Posterior cingulate gyrus (tissue), 11 donors: Measurements from ENCODE around the gene NFE2L3.

Source experiments
- DNase-seq, 10 donors: peaks; one replicate each; pipeline versions ENCODE4 v3.0.0 to v3.0.0-alpha.2; 2020 to 2021; ENCODE audit warnings: mixed read lengths in 3 of 10
- intact Hi-C: fragments of 100-400 bp; cut with DNase I; formaldehyde crosslinking; loops from one replicate; pipeline ENCODE4 v1.15.1; 2023

The NFE2L3 gene

GRCh38 chr7:26195867-26196657 lies 44.1 kb downstream of the NFE2L3 start:
- no peak for DNase-seq
- intact Hi-C loops, result loop anchor here (5.0 kb wide), 1 partner anchor 44 kb away; the partner anchor contains the start of gene NFE2L3

DNA sequence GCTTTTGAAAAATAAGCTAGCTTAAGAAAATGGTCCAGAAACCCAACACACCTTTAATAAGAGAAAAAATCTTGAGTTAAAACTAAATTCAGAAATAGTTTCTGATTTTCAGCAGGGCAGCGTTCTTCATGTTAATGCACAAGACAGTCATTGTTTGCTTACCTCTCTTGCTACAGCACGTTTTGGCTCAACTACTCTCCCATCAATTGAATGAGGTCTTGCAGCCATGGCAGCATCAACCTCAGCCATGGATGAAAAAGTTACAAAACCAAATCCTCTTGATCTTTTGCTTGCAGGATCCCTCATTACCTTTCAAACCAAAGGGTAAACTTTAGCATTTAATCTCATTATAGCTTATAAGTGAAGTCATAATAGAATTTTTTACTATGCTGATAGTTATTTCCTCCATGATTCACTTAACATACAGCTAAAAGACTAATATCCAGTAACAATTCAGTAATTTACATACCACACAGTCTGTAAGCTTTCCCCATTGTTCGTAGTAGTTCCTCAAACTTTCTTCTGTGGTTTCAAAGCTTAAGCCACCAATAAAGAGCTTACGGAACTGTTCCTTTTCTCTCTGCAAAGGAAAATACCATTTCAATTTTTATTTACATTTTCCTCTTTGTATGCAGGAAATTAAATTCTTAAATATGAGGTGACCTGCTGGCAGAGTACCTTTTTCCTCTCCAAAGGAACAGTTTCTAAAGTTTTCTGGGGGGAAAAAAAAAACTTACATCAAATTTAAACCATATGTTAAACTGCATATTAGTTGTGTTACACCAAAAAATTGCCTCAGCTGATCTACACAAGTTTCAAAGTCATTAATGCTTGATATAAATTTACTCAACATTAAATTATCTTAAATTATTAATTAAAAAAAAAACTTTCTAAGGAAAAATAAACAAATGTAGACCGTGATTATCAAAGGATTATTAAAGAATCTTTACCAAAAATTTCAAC lies 45.4 kb downstream of the NFE2L3 start:
- intact Hi-C loops, result loop anchor here (2.0 to 5.0 kb wide), 2 partner anchors 45 to 107 kb away; partner anchors contain the start of gene NFE2L3
- no peak for DNase-seq

DNA sequence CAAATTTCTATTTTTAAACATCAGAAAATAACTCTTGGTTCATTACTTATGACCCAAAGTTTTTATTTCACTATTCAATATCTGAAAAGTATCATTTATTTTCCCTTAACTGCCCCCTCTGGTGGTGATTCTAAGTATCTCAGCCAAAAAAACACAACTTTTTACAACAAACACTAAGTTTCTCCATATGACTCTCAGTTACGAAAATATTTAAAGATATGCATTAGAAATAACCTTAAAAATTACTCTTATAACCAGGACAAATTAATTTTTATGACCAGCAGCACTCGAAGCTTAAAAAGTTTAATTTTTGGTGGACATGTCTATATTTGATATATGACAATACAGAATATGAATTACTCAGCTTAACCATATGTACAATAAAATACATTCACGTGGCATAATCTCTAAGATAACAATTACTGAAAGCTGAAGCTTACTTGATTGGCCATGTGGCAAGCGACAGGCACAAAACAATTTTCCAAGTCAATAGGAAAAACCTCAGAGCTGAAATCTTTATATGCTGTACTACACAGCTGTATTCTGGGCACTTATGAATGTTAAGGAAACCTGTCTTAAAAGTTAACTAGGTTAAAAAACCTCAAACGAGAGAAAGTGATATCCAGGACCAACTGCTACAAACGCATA lies 46.3 kb downstream of the NFE2L3 start:
- intact Hi-C loops, result loop anchor here (2.0 to 5.0 kb wide), 2 partner anchors 46 to 107 kb away; partner anchors contain the start of gene NFE2L3
- DNase-seq, result no peak

- intact Hi-C loops, result loop anchor here (2.0 to 5.0 kb wide), 2 partner anchors 46 to 108 kb away; partner anchors contain the start of gene NFE2L3
- DNase-seq, result no peak
These were observed 46.8 kb downstream of the NFE2L3 start for GRCh38 chr7:26198781-26199169.

DNA sequence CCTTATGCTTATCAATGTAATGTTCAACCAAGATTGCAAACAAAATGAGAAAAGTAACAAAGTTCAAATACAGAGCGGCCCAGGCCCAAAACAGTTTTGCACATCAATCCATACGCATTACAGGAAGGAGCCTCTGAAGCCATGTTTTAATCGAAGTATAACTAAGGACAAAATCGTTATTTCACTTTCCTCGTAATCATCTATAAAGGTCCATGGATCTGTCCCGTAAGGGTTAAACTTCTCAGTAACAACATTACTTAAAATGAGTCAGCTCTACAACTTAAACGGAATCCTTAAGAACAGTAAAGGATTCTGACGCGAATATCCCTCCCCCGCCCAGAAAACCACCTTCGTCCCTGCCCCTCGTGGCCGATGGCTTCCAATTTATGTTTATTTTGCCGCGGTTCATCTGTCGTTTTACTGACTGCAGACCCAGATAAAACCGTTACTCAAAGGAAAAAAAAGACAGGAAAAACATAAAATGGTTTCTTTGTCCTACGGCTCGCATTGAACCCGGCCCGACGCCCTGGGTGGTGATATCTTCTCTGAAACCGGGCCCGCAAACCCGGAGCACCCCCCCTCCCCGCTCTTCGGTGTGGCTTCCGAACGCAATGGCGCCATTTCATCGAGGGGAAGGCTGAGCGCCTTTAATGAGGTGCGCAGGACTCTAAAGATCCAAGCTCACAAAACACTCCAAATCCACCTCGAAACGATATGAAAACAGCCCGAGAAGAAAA lies 47.5 kb downstream of the NFE2L3 start:
- intact Hi-C loops, result loop anchor here (2.0 to 10.0 kb wide), 5 partner anchors 47 to 465 kb away; partner anchors contain the start of gene NFE2L3
- peak in 8 of 10 donors; percentile 47 to 93 (median 65) for DNase-seq

GRCh38 chr7:26200038-26200443 lies 48.0 kb downstream of the NFE2L3 start:
- intact Hi-C loops, result loop anchor here (5.0 to 10.0 kb wide), 3 partner anchors 167 to 465 kb away; no protein-coding TSS in a partner anchor
- peak; percentile 54 to 94 (median 70) for DNase-seq

DNA sequence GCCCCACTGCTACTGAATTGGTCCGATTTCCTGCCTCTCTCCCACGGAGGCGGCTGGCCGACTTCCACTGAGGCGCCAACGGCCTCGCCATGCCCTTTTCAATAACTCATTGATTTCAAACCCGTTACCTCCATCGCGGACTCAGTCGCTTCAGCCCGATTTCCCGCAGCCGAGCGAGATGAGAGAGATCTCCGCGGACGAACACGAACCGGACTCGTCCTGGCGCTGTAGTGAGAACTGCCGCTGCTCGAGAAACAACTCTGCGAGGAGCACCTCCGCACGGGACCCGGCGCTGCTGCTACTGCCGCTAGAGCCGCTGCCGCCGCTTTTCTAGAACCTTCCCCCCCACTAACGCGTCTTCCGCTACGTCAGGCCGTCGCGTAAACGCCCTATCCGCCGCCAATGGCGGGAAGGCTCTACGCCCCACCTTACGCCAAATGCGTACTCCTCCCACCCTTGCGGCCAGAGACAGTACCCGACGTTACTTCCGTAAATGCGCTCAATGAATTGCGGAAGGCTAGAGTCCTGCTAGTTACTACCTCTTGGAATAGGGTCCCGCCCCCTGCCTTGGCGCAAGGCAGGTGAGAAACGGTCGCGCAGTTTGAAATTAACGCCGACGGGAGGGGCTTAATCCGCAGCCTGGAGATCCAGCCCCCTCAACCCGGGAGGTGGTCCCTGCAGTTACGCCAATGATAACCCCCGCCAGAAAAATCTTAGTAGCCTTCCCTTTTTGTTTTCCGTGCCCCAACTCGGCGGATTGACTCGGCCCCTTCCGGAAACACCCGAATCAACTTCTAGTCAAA lies 48.6 kb downstream of the NFE2L3 start, which contains the start of gene HNRNPA2B1:
TSS of gene HNRNPA2B1 (minus strand) at position 303 of the 803 bp plus-strand sequence. CDS start at position 134, 169 bp downstream.
- intact Hi-C loops, result loop anchor here (5.0 to 10.0 kb wide), 3 partner anchors 167 to 464 kb away; no protein-coding TSS in a partner anchor
- DNase-seq, result peak; percentile 95 to 99 (median 96)

- intact Hi-C loops, result loop anchor here (2.0 to 10.0 kb wide), 4 partner anchors 89 to 463 kb away; partner anchors contain the start of gene SNX10
- peak; percentile 70 to 97 (median 73) for DNase-seq
These were observed 49.4 kb downstream of the NFE2L3 start, which contains the start of gene CBX3 for GRCh38 chr7:26201247-26202018. TSS of gene CBX3 (plus strand) at chr7:26201745. CDS start at chr7:26202999, 1,254 bp downstream.

GRCh38 chr7:26202019-26202990 lies 50.3 kb downstream of the NFE2L3 start:
- intact Hi-C loops, result loop anchor here (2.0 to 10.0 kb wide), 4 partner anchors 88 to 462 kb away; partner anchors contain the start of gene SNX10
- peak in 9 of 10 donors; percentile 28 to 90 (median 50) for DNase-seq

- no peak for DNase-seq
- intact Hi-C loops, result loop anchor here (2.0 to 10.0 kb wide), 4 partner anchors 88 to 462 kb away; partner anchors contain the start of gene SNX10
These were observed 51.0 kb downstream of the NFE2L3 start for GRCh38 chr7:26203016-26203415.

DNA sequence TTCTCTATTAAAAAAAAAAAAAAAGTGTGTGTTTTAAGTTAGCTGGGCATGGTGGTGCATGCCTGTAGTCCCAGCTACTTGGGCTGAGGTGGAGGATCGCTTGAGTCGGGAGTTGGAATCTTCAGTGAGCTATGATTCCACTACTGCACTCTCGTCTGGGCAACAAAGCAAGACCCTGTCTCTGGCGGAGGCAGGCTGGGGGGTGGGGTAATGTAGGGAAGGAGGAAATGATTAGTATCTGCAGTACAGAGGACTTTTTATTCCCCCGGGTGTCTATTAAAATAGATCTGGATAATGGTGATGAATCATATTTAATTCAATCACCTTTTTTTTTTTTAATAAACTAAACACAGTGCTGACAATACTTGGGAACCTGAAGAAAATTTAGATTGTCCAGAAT lies 56.0 kb downstream of the NFE2L3 start:
- intact Hi-C loops, result loop anchor here (10.0 kb wide), 1 partner anchor 457 kb away; no protein-coding TSS in a partner anchor
- DNase-seq, result peak in 1 of 10 donors; percentile 52

DNA sequence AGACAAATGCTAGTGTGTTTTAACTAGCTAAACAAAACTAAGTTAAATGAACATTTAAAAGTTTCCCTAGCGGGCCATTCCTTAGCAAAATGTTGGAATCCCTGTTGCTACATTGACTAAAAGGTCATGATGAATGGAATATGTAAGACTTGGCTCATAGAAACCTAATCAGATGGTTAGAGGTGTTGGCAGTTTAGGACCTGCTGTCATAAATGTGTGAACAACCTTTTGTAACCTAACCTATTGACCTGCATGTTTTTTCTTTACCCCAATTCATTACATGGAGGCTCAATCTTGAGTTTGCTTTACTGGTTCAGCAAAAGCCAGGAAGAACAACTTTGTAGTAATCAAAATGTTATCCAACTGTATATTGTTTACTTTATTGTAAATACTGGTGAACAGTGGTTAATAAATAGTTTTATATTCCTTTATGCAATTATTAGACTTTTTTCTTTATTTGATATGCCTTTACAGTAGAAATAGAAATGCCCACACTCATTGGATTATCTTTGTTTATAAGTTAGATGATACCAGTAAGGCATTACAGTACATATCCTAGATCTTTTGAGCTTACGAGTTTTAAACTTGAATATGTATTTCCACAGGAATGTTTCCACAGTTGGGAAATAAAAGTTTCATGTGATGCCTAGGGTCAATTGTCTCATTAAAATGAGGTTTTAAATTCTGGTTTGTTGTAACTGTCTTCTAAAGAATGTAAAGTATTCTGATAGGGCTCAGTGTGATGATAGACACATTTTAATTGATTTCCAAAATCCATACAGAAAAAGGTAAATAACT lies 61.1 kb downstream of the NFE2L3 start:
- no peak for DNase-seq
- intact Hi-C loops, result no loop called here

GRCh38 chr7:26213807-26214515 lies 62.0 kb downstream of the NFE2L3 start:
- no peak for DNase-seq
- intact Hi-C loops, result no loop called here

DNA sequence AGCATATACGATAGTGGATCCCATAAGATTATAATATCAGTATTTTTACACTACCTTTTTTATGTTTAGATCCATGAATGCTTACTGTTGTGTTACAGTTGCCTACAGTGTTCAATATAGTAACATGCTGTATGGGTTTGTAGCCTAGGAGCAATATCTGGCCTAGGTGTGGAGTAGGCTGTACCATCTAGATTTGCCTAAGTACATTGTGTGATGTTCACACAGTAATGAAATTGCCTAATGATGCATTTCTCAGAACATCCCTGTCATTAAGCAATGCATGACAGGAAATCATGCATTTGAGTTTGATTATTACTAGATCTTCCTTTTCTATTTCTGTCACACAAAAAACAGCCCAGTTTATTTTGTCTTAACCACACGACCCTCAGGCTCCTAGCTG lies 64.1 kb downstream of the NFE2L3 start:
- intact Hi-C loops, result no loop called here
- DNase-seq, result no peak

DNA sequence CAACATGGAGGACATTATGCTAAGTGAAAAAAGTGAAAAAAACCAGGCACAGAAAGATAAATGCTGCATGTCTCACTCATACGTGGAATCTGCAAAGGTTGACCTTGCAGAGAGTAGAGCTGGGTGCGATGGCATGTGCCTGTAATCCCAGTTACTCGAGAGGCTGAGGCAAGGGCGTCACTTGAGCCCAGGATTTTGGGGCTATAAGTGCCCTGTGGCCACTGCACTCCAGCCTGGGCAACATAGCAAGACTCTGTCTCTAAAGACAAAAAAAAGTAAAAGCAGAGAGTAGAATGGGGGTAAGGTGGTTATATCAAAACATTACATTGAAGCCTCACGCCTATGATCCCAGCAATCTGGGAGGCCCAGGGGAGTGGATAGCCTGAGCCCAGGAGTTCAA lies 72.4 kb downstream of the NFE2L3 start:
- intact Hi-C loops, result no loop called here
- no peak for DNase-seq
